Measurements from ENCODE around the gene PANX1.

Gene PANX1

DNA sequence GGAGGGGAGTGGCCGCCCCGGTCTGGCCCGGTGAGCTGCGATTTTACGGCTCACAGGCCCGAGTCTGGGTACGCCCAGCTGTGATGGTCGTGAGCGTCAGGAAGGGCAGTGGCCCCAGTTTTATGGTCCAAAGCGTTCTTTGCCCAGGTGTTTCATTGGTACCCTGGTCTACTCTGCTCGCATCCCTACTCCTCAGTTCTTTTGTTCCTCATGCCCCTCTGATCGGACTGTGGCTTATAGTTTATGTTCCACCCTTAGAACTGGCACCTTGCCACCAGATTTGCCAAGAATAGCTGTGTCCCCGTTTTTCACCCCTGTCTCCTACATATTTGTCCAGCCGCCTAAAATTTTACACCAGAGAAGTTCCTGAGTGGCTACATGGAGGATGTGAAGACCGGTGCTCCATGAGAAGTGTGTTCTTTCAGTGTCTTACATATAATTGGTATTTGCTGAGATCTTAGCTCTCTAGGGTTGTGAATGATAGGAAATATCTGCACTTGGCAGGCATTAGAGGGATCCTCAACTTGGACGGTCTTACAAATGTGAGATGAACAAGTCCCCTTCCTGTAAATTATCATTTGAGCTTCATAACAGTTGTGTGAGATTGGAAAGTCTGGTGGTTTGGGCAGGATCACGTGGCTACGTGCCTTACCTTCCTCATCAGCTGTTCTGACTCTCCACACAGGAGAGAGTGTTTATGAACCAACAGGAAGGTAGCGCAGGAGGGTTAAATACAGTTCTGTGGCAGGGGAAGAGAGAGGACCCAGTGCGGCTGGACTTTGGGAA lies 1.1 kb downstream of the PANX1 start:
- no peak for DNase-seq

DNA sequence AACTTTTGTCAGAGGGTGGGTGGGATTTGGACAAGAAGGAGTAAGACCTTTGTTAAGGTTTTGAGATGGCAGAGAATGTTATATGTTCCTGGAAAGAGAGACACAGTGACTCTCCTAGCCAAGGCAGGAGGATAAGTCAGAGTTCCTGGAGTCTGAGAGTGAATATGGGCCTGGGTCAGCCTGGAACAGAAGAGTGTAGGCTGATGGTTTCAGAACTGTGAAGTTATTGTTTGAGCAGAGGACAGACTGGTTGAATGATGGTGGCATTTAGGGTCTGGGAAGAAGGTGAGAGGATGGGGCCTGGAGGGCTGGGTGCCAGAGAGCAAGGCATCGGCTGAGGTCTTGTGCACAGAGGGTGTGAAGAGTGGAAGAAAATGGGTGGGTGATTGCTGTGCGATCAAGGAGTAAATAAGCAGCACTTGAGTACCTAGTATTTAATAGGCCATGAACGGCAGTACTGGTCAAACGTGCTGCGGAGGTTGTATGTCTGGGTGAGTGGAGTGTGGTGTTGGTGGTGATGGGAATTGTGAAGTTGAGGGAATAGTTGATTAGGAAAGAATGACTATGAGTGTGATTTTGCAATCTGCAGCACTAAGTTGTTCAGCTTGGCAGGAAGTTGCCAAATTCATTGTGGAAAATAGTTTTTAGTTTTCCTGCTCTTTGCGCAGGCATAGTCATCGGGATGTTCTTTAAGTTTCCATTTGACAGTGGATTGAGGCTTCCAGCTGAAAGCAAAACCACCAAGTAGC lies 1.8 kb downstream of the PANX1 start:
- no peak for DNase-seq

DNA sequence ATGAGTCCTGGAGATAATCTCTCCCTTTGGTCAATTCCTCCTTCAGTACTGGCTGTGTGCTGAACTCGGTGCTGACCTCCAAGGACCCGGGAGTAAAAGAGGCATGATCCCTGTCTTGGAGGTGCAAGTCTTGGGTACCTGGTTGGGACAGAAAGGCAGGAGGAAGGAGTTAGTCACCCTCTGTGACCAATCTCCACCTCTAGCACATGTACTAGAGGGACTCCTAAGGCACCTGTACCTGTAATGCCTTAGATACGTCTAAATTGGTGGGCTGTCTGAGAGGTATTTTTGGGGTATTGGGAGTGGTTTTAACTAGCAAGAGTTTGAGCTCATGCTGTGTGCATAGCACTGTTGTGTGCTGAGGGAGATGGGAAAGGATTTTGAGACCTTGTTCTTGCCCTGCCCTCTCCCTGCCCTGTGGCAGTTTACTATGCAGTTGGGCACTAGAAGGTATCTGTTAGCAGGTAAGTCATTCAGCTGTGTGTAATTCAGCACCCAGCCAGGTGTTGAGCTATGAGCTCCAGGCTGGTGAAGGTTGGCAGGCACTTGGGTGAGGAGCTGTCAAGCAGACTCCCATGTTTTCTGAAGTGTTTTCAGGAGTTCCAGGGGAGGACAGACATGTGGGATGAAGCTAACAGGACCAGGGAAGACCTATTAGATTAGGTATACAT lies 2.5 kb downstream of the PANX1 start:
- no peak for DNase-seq

DNA sequence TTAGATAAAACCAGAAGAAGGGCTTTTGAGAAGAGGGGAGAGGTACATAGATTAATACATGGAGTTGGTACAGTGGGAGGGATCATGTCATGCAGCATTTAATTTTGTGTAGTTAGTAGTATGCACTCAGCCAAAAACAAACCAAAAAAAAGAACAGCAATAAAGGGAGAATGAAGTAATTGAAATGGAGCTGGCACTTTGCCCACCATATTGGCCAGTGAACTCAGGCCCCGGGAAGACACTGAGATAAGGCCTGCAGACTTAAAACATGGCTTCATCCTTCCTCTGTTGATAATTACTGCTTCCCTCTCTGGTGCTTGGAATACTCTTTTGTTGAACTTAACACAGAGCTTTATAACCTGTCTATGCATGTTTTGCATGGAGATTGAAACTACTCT lies 3.1 kb downstream of the PANX1 start:
- DNase-seq: no peak

DNA sequence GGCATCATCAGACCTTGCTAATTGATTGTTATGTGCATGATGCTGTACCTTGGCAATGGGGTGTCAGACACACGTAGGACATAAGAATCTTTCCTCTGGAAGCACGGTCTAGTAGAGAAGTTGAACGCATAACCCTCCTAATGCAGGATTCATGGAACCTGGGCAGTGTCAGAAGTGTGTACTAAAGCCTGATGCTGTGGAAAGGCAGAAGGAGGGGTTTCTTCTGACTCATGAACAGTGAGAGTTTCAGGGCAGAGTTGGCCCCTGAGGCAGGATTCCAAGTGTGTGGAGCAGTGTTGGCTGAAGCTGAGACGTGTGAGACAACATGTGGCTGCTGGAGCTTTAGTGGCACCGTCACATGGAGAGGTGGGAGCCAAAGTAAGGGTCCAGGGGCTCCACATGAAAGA lies 3.5 kb downstream of the PANX1 start:
- DNase-seq: no peak

DNA sequence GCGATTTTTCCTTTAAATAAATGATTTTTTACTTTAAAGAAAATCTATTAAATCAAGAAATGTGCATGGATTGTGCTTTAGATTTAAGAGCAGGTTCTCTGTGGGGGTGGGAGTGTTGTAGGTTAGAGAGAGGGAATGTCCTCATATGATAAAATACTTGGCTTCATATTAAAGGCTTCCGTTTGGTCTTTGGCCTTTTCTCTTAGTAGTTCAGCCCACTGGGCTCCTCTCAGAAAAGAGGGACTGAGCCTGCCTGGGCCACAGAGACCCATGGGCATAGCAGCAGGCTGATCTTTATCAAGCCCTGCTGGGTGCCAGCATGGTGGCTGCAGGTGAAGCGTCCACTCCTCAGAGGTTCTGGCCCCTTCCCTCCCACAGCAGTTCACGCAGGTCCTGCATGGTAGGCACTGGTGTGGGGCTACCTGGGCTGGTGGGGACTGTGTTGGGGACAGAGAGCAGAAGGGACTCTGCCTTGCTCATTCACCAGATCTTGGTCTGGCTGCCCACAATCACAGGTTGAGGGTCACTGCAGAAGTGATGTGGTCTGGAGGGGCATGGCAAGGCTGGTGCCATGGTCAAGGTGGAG lies 4.3 kb downstream of the PANX1 start:
- no peak for DNase-seq

DNA sequence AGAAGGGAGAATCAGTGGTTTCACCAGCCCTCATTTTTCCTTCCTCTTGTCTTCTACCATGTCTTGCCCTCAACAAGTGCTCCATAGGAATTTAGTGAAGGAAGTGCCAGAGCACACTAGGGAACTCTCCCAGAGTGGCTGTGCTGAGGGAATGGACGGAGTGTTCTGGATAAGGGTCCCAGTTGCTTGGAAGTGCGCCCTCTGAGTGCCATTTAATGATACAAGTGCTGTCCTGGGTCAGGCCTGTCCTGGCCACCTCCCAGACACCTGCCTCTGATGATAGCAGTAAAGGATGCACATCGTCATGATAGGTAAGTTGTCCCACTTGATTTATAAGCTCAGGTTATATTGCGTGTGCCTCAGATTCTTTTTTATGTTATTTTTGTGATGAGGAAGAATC lies 5.1 kb downstream of the PANX1 start:
- DNase-seq: no peak

DNA sequence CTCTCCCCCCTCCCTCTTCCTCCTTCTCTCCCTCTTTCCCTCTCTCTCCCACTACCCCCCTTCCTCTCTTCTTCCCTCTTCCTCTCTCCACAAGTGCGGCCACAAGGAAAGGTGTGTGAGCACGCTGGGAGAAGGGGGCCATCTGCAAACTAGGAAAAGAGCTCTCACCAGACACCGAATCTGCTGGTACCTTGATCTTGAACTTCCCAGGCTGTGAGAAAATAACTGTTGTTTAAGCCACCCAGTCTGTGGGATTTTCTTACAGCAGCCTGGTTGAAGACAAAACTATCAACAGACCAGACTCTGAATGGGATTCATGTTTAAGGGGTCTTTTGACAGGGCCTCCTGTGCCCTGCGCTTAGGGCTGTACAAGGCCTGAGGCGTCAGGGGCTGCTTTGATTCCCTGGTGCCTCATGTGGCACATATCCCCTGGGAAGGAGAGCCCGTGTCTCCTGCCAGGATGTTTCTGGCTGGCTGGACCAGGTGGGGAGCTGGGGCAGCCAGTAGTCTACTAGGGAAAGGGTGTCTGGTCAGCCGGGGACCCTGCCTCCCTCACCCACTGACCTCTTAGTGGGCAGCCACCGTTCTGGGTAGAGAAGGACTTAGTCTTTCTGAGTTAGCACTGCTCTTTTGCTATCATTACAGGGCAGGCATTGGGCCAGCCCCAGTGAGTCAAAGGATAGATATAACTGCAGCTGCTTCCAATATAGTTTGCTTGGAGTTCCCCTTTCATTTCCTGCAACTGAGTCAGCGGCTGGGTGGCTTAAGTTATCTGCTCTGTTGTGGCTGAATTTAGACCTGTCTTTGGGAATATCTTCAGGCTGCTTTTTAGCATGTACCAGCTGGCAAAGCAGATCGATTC lies 6.2 kb downstream of the PANX1 start:
- no peak for DNase-seq

DNA sequence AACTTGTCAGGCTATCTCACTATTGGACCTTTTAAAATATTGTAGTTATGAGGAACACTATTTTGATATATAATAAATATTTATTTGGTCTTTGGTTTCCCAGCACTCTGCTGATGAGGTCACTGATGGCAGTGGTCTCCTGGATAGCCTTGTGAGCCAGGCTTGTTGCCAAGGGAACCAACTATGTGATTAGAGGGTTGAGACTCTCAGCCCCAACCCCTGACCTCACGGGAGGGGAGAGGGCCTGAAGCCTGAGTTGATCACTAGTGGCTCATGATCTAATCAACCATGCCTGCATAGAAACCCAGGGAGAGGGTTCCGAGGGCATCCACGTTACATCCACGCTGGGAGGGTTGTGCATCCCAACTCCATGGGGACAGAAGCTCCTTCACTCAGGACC lies 10.8 kb downstream of the PANX1 start:
- DNase-seq: no peak

DNA sequence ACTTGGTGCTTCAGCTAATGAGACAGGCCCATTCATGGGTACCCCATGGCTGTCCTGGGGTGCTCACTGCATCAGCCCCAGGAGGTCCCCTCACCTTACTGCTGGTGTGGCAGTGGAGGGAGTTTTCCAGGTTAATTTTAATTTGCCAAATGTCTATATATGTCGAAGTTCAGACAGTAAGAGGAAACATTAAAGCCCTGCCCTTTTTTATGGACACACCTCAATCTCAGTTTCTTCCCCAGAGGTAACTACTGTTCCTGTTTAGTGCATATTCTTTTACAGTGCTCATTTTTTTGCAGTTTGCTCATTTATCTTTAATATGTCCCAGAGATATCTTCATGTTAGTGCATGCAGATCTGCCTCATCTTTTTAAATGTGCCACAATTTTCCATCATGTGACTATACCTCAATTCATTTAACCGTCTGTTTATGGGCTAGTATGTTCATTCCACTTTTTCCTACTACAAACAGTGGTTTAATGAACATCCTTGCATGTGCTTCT lies 11.6 kb downstream of the PANX1 start:
- no peak for DNase-seq

DNA sequence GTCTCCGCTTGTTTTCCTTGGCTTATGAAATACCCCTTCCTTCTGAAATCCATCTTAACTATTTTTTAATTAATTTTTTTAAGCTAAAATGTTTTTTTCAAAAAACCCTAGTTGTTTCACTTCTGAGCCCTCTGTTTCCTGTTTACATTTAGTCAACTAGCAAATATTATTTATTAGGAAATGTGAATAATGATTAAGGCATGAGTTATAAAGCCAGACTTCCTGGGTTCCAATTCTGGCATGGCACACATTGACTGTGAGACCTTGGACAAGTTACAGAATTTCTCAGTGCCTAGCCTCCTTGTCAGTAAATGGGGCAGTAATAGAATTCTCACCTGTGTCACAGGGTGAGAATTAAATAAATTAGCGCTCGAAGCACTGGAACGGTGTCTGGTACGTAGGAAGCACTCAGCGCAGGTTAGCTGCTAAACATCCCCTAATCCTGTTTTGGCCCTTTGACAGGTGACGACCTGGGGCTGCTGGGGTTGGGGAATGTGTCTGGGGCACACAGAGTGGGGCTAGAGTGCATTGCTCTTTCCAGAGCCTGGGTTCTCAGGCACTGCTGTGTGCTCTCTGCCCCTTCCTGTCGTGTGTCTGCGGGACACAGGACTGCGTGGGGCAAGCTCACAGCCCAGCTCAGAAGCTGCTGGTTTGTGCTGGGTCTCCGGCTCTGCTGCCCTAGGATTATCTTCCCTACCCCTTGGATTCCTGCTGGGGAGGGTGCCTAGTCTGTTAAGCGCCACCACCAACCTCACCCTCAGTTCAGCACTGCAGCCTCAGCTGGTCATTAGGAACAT lies 13.1 kb downstream of the PANX1 start:
- DNase-seq: no peak

DNA sequence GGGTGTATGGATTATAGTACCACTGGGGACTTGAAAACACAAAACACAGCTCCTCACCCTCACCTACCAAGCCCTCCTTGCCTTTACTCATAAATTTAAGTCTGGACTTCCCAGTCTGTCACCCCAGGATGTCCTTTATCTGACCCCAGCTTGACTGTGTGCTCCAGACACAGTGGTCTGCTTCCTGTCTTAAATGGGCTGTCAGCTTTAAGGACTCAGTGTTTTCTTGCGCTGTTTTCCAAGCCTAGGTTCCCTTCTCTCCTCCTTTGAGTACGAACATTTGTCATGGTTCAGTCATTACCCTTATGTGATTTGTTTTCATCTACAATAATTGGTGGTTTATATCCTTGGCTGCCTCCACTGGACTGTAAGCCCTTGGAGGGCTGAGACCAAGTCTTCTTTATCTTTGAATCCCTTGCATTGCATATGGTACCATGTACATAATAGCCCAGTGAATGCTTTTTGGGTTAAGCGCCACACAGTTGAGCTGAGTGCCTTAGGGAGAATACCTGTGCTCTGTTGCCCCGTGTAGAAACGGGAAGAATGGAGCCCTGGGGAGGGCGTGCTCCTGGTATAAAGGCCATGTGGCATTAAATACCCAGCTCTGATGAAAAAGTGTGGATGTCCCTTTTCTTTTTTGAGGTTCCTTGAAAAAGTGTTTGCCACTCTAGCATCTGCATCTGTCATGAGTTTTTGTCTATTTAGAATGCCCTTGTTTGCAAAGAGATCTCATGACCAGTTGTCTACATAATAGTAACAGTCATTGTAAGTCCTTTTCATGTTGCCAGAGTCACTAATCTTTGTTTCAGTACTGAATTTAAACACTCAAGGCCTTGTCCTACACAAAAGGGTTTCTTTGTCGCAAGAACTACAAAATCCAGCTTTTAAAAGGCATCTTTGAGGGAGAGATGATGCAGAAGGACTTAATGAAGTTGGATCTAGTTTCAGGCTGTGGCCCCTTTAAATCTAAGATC lies 14.0 kb downstream of the PANX1 start:
- no peak for DNase-seq

DNA sequence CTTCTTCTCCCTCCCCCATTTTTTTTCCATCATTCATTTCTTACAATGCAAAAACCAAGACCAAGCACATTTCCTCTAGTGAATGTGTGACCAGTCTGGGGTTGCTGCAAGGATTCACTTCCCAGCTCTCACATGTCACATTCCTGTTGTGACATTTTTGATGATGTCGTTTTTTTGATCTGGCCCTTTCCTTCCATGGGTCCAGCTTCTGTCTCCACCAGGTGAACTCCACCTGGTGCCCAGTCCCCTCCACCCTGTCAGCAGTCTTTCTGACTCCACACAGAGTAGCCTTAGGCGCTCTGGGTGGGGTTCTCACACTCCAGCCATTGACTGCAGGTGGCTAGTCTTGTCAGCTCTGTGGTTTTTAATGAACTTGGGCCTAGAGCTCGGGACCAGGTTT lies 15.6 kb downstream of the PANX1 start:
- DNase-seq: no peak

DNA sequence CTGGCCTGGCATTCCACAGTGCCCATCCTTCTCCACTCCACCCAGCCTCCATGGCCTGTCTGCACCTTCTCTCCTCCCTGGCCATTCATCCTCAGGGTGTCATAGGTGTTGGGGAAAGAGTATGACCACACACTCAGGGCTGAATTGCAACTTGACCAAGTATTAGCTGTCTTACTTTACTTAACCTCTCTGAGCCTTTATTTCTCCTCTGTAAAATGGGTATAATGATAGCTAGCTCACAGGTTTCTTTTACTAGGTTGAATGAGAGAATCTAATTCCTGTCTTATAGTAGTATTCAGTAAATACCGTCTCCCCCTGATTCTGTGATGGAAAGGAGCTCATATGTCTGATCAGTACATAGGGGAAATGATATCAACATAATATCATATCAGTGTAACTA lies 16.0 kb downstream of the PANX1 start:
- DNase-seq: no peak

DNA sequence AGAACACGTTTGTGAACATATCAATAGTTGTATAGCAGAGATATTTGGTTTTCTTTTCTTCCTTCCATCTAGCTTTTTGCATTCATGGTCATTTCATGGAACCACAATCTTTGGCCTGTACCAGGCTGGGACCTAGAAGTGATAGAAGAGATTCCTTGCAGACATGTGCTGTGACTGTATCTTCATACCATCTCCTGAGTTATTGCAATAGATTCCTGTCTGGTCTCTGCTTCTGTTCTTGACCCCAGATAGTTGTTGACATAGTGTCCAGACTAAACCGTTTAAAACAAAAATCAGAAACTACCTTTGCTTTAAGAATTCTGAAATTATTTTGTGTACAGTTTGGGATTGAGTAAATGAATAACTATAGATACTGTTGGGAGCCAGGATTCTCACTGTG lies 16.8 kb downstream of the PANX1 start:
- DNase-seq: no peak

DNA sequence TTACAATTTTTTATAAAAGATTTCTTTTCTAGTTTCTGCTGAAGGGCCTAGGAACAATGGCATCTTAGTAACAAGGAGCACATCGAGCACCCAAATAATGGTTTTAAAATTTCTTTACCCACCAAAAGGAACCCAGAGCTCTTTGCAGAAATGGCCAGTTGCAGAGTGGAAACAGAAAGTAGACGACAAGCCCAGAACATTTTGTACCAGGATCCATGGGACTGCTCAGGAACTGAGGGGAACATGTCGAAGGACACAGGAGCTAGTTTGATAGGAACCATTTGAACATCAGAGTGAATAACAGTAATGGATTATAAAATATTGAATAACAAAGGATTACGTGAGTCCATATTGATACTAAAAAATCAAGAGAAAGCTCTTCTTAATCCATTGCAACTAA lies 17.3 kb downstream of the PANX1 start:
- no peak for DNase-seq

DNA sequence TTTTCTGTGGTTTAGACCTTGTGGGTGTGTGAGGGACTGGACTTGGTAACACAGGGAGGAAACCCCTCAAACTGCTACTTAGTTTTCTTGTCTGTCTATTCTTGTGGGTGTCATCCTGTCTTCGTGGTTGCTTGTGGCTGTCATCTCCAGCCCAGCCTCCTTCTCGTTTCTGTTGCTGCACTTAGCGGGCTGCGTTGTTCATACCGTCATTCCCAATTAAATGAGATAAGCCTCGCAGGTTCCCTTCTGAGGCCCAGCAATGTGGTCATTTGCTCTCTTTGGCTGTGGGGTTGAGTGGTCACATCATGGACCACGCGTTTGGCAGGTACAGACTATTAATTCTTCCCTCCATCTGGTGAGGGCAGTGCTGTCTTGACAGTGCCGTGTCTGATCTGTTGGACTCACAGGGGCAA lies 18.8 kb downstream of the PANX1 start:
- DNase-seq: no peak

DNA sequence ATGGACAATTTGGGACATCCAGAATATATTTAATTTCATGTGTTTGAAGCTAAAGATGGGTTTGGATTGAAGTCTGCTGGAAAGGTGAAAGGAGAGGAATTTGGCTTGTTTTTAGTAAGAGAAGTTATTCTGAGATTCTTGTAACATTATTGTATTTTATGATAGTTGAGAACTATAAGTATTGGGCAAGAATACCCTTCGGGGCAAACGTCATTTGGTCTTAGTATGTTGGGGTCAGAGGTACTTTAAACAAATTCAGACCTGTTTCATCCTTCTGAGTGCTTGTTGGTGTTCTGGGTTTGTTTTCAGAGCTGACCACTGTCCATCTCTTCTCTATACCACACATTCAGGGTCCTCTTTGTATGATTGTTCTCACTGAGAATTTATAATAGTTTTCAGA lies 19.5 kb downstream of the PANX1 start:
- no peak for DNase-seq

DNA sequence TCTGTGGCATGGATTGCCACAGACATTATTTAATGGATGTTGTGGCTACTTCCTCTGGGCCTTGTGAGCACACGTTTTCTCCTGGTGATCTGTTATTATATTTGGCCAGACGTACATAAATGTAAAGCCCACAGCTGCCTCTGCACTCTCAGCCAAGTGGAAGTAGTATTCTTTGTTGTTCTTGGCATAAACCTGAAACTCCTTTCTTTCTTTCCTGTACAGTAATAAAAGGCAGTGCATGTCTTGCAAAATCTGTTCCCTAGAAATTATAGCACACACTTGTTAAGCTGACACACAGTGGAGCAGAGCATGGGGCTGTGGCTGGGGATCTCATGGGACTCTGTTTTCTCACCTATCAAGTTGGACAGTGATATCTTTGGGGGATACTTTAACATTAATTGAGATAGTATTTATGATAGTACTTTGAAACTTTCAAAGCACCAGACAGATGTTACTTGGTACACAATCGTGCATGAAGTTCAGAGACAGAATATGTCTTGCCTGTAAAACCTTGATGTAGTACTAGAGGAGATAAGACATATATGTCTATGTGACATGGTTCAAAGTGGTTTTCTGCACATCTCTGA lies 20.9 kb downstream of the PANX1 start:
- DNase-seq: no peak

DNA sequence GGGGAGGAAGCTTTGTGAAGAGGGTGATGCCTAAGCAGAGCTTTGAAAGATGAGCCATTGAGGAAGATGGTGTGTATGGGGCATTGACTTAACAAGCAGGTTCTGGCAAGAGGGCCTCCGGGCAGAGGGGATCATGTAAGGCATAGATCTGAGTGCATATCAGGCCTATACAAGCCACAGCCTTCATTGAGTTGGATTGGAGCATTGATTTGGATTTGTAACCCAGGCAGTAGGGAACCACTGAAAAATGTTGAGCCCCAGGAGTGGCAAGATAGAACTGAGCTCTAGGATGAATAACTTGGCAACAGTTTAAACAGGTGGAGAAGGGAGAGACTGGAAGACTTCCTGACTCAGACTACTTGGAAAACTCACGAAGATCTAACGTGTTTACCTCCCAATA lies 21.4 kb downstream of the PANX1 start:
- no peak for DNase-seq

All from SIG-M5 (cell line).